HG03039 (cell line): ENCODE measurements around the gene CLPTM1L.
"Not testable (repeated sequence)": the region's sequence is repeated elsewhere in the genome, so short reads cannot be mapped to it uniquely, and the experiment has no call there.

Experiments
- ATAC-seq: cut with Tn5 transposase; IDR thresholded peaks from one replicate; pipeline ENCODE4 v1.9.1; 2021; ENCODE audit warnings: mild to moderate bottlenecking, moderate library complexity; ENCODE audit not compliant: unreplicated experiment

The CLPTM1L gene

GRCh38 chr5:1330146-1330846 is 14.6 kb downstream of the CLPTM1L start:
- no peak for ATAC-seq

- ATAC-seq, result no peak
Measured at GRCh38 chr5:1329111-1329579, 15.8 kb downstream of the CLPTM1L start.

- not testable (repeated sequence) for ATAC-seq
Measured at GRCh38 chr5:1328237-1329110, 16.4 kb downstream of the CLPTM1L start.

- not testable (repeated sequence) for ATAC-seq
Measured at GRCh38 chr5:1326901-1327756, 17.8 kb downstream of the CLPTM1L start.

GRCh38 chr5:1326532-1326875 is 18.4 kb downstream of the CLPTM1L start:
- ATAC-seq, result not testable (repeated sequence)

- ATAC-seq, result no peak
Measured at GRCh38 chr5:1325870-1326531, 18.9 kb downstream of the CLPTM1L start.

- no peak for ATAC-seq
Measured at GRCh38 chr5:1325191-1325741, 19.6 kb downstream of the CLPTM1L start.

- no peak for ATAC-seq
Measured at GRCh38 chr5:1324719-1325190, 20.1 kb downstream of the CLPTM1L start.

- no peak for ATAC-seq
Measured at GRCh38 chr5:1324301-1324700, 20.6 kb downstream of the CLPTM1L start.

GRCh38 chr5:1323803-1324173 is 21.1 kb downstream of the CLPTM1L start:
- ATAC-seq, result no peak

GRCh38 chr5:1322955-1323802 is 21.7 kb downstream of the CLPTM1L start:
- no peak for ATAC-seq

- no peak for ATAC-seq
Measured at GRCh38 chr5:1322036-1322900, 22.6 kb downstream of the CLPTM1L start.

- ATAC-seq, result no peak
Measured at GRCh38 chr5:1321576-1321975, 23.3 kb downstream of the CLPTM1L start.

GRCh38 chr5:1320436-1321344 is 24.2 kb downstream of the CLPTM1L start:
- ATAC-seq, result no peak

GRCh38 chr5:1319436-1320256 is 25.3 kb downstream of the CLPTM1L start:
- ATAC-seq, result no peak

- ATAC-seq, result no peak
Measured at GRCh38 chr5:1318659-1319251, 26.1 kb downstream of the CLPTM1L start.
